Cardiac septum (tissue), 1 donor: ENCODE measurements around the gene LMO2. TPM values are rescaled to one million over a fixed set of nuclear protein-coding genes. Genes with fewer than 3 reads are reported as not detected.
A peak's percentile ranks its signal among the peaks of the same experiment; 100 is the strongest.

ENCODE experiments used
- DNase-seq: peaks from one replicate; pipeline ENCODE4 v3.0.0-alpha.2; 2020; ENCODE audit warnings: low spot score
- intact Hi-C: fragments of 100-400 bp; cut with DNase I; formaldehyde crosslinking; loops from one replicate; pipeline ENCODE4 v1.14.0; 2022
- total RNA-seq: library from RNA; stranded (reverse); fragmentation: NEBNext Ultra II Directional; extraction: Animal tissue kit (Norgen Biotek cat#: 25700); gene quantifications from one replicate; pipeline ENCODE4 v1.2.1, GENCODE V29; 2021
- donor health status: DM: no; HTN: no; CAD: no.

Gene LMO2
- total RNA-seq, 1 donor from 2014 or later, result 10.9 TPM

DNA sequence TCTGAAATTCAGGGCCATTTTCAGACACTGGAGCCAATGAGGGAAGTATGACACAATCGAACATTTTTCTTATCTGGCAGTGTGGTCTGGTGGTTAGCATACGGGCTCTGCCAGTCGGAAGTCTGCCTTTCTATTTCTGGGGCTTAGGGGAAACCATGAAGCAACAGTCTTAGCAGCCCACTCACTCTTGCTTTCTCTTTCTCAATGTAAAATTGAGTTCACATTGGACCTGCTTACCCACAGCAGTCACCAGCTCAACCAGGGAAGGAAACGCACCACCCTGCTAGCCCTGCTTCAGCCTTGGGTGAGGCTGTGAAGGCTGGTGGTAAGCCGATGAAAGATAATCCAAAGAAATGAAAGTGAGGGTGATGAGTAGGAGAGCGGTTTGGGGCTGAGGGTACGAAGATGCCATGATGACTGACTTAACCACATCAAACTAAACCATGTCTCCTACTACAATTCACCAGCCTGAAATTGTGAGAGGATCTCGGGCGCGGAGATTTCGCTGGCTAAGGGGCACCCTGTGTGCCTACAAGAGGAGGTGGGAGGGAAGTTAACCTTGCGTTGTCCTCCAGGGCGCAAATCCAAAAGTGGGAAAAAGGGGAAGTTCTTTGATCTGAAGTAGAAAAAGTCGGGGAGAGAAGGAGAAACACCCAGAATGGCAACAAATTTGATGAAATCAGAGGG, 2.0 kb upstream of the LMO2 start:
- DNase-seq, result no peak
- intact Hi-C loops, result no loop called here

DNA sequence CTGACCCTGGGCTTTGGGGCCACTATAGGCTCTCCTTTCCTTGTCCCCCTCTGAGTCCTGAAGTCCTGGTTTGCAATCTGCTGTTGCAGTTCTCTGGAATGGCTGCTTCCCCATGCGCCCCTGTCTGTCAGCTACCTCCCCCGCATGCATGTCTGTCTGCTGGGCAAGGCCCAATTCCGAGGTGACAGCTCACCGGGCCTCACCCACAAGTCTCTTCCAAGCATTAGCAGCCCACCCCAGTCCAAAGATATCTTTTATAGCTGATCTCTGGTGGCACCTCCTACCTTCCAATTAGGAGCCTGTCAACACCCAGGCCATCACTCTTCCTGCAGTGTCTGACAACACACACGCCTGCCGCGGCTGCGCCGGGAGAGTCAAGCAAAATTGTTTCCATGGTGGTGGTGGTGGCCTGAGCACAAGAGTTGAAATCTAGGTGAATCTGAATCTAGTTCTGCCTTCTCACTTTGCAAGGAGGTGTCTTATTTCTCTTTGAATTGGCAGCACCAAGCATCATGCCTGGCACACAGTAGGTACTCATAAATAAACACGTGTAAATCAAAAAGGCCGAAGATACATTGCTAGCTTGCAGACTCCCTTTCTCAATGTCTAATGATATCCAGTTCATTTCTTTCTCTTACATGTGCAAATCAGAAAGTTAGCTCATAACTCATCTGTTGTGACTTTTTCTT, 1.2 kb upstream of the LMO2 start:
- no peak for DNase-seq
- intact Hi-C loops, result no loop called here

DNA sequence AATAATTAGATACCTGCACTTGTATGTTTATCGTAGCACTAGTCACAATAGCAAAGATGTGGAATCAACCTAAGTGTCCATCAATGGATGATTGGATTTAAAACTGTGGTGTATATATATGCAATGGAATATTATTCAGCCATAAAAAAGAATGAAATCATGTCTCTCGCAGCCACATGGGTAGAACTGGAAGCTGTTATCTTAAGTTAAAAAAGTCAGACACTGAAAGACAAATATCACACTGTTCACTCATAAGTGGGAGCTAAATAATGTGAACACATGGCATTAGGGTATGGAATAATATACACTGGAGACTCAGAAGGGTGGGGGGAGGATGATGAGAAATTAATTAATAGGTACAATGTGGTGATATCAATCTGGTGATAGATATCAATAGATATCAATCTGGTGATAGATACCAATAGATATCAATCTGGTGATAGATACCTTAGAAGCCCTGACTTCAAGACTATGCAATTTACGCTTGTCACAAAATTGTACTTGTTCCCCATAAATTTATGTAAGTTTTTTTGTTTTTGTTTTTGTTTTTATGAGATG, 2.0 kb downstream of the LMO2 start:
- DNase-seq, result no peak
- intact Hi-C loops, result no loop called here

DNA sequence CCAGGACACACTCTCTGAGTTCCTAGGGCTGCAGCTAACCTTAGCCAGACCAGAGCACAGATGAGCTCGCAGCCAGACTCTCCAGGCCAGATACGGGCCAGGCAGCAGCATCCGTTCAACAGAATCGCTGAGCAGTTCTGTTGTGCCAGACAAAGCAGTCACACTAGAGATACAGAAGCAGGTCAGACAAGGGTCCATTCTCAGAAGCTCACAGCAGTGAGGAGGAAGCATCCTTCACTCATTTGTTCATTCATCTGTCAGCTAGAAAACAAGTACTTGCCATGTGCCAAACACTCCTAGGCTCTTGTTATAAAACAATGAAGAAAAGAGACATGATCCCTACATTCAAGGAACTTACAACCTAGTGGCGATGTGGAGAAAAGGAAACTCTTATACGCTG, 2.6 kb downstream of the LMO2 start:
- no peak for DNase-seq
- intact Hi-C loops, result no loop called here

DNA sequence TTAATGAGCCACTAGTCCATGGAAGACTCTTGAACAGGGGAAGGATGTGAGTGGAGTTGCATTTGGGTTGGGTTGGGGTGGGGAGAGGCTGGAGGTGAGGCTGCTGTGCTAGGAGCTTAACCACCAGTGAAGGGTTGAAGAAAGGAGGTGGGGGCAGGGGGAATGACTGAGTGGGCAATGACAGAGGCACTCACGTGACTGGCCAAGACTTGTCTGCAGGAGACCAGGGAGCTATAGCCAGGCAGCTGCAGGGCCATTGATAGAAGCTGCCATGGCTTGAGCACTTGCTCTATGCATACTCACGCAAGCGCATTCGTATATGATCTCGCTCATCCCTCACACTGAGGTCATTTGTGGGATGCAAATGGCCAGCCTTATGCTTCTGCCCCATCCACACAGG, 4.0 kb downstream of the LMO2 start:
- no peak for DNase-seq
- intact Hi-C loops, result no loop called here

DNA sequence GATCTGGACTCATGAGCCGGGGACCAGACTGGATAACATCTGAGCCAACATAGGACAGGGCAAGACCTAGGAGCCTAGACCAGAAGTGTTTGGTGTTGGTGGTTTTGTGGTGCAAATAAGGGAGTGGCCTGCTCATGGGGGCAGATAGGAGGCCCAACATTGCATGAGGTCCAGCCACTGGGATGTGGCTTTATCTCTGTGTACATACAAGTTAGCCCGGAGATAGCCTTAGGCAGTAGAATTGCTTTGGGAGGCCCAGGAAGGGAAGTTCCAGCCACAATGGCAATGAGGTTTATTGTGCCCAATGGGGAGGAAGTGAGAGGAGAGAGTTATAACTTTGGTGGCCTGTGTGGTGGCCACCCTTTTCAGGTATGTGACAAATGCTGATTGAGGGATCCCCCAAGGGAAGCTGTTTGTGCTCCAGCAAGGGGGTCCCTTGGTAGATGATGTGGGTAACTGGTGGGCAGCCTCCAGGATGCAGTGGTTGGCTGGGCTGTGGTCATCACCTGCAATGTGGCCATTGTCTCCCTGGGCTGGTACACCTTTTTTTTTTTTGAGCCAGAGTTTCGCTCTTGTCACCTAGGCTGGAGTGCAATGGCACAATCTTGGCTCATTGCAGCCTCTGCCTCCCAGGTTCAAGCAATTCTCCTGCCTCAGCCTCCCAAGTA, 6.4 kb downstream of the LMO2 start:
- no peak for DNase-seq
- intact Hi-C loops, result no loop called here

DNA sequence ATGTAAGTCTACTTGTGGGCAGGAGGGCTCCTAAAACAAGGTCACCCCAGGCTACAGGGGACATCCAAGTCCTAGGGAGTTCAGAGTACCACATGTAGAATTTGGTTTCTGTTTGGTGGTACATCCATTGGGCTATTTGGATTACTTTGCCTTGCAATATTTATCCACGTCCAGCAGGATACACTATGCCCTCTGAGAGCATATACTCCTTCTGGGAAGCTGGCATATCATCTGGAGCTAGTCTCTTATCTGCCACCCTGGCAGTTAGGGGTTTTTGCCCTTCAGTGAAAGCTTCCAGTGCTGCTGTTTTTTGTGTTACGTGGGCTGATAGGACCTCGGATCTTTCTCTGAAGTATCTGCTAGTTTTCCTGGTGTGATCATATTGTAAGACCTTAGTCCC, 7.3 kb downstream of the LMO2 start:
- intact Hi-C loops, result no loop called here
- DNase-seq, result no peak

DNA sequence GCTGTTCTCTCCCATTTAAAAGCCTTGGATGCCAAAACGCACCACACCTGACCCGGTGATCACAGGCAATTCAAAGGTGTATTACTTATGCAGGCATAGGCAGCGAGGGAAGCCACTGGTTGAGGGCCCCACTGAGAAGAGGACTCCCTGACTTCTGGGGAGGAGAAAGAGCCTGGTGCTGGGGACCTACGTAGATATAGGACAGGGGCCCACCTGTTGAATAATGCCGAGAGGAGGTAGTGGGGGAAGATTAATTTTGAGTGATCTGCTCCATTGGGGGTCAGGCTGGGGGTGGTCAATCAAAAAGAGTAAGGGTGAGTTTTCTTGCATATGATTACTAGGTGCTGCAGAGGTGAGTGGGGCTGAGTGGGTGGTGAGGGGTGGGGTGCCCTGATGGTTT, 7.8 kb downstream of the LMO2 start:
- no peak for DNase-seq
- intact Hi-C loops, result no loop called here

DNA sequence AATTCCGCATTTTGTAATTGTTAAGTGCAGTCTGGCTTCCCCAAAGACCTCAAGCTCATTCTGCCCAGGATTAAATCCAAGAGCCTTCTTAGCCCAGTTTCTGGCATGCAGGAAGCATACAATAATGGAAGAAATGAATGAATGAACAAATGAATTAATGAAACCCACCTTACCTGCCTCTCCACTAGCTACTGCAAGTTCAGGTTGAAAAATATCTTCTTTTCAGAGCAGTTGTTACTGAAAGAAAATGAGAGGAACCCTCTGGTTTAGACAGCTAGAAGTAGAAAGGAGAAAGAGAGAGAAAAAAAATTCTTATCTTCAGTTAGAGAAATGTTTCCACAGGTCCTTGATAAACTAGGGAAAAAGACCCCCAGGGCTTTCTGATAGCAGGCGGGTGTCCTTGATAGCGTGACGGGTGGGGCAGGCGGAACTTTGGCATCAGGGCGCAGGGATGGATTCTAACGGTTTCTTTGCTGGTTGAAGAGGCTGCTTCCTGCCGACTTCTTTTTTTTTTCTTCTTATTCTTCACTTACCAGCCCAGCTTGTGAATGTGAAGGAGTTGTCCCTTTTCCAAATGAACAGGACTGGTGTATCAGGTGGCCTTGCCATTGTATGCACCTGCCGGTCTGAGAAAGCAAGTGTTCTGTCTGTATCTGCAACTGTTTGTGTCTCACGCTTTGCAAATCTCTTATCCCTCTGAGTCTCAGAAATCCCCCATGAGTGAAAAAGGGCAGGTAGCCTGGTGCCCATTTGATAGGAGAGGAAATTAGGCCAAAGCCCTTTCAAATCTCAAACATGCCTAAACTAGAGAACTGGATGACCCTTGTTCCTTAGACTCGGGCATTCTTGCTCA, 10.0 kb downstream of the LMO2 start:
- intact Hi-C loops, result no loop called here
- no peak for DNase-seq

DNA sequence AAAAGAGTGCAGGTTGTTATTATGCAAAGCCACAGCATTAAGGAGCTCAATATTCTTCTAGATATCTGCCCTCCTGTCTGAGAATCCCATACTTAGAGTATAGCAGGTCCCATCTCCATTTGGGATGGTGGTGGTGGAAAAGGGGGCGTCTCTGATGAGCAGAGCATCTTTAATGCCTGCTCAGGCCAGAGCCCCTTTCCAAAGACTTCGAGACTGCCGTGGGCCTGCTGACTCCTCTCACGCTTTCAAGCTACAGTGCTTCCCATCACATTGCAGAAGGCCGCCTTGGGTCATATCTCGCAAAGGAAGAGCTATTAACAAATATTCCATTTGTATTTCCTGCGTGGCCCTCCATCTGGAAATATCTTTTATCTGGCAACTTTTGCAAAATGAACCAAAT, 10.9 kb downstream of the LMO2 start:
- intact Hi-C loops, result no loop called here
- DNase-seq, result no peak

DNA sequence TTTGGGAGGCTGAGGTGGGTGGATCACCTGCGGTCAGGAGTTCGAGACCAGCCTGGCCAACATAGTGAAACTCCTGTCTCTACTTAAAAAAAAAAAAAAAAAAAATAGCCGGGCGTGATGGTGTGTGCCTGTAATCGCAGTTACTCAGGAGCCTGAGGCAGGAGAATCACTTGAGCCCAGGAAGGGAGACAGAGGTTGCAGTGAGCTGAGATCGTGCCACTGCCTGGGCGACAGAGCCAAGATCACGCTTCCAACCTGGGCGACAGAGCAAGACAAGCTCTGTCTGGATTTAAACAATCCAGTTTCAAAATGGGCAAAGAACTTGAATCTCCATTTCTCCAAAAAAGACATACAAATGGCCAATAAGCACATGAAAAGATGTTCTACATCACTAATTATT, 12.5 kb downstream of the LMO2 start:
- intact Hi-C loops, result no loop called here
- no peak for DNase-seq

DNA sequence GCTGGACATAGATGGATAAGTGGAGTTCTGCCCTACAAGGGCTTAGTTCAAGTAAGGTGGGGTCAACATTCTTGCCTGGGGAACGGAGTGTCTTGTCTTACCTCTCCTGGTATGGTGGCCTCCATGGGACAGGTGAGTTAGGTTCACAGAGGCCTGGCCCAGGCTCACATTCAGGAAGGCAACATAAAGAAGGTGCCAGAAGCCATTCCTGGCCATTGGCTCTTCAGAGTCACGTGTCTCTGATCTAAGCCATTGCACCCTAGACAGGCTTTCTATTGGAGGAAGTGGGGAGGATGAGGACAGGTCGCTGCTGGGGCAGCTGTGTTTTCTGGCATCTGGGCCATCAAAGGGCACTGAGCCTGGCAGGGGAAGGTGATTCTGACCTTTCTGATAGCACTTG, 14.8 kb downstream of the LMO2 start:
- no peak for DNase-seq
- intact Hi-C loops, result no loop called here

DNA sequence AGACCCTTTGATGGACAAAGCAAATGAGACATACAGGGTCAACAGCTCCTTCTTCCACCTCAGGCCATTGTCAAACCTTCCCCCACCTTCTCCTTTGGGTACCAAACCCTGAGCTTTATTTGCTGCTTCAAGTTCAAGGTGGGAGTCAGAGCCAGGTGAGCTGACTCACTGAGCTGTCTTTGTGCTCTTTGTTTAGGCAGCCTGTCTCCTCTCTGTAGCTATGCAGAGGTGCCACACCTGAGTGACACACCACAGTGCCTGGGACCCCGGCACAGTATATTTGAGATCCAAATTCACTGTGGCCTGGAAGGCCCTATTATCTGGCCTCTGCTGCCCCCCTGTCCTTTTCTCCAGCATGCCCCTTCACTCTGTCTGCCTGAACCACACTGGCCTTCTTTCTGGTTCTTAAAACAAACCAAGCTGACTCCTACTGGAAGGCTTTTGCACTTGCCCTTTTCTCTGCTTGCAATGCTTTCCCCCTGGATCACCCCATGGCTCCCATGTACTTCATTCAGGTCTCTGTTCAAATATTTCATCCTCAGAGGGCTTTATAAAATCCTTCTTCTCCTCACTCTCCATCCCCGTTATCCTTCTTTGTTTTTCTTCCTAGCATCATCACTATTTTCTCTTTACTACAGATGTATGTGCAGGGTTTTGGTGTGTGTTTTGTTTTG, 16.1 kb downstream of the LMO2 start:
- intact Hi-C loops, result no loop called here
- no peak for DNase-seq

DNA sequence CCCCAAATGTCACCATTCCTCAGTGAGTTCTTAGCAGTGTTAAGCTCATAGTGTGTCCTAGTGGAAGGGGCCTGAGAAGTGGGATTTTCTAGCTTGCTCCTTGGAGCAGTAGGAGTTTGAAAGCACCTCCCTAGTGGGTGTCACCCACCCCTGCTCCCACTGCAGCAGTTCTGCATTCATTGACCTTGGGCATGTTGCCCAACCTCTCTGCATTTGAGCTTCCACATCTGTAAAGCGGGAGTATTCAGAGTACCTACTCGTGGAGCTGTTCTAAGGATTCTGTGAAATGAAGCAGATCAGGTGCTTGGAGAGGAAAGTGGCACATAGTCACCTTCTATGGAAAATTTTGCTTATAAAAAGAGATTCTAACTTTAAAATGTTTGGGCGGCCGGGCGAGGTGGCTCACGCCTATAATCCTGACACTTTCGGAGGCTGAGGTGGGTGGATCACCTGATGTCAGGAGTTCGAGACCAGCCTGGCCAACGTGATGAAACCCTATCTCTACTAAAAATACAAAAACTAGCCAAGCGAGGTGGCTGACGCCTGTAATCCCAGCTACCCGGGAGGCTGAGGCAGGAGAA, 16.9 kb downstream of the LMO2 start:
- DNase-seq, result no peak
- intact Hi-C loops, result no loop called here

DNA sequence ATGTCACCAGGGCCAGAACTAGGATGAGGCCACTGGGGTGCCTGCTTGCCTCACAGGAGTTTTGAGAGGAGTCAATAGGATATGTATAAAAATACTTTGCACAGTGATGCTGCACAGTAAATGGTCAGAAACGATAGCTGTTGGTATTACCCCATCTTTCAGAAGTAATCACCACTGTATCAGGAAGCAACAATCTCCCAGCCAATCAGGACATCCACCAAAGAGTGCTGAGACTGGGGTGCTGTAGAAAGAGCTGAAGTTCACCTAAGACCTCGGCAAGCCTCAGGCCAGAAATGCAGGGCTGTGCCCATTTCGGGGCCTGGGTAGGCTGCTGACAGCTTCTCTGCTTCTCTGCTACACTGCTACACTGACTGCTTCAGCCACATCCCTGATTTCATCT, 17.4 kb downstream of the LMO2 start:
- intact Hi-C loops, result no loop called here
- DNase-seq, result no peak

DNA sequence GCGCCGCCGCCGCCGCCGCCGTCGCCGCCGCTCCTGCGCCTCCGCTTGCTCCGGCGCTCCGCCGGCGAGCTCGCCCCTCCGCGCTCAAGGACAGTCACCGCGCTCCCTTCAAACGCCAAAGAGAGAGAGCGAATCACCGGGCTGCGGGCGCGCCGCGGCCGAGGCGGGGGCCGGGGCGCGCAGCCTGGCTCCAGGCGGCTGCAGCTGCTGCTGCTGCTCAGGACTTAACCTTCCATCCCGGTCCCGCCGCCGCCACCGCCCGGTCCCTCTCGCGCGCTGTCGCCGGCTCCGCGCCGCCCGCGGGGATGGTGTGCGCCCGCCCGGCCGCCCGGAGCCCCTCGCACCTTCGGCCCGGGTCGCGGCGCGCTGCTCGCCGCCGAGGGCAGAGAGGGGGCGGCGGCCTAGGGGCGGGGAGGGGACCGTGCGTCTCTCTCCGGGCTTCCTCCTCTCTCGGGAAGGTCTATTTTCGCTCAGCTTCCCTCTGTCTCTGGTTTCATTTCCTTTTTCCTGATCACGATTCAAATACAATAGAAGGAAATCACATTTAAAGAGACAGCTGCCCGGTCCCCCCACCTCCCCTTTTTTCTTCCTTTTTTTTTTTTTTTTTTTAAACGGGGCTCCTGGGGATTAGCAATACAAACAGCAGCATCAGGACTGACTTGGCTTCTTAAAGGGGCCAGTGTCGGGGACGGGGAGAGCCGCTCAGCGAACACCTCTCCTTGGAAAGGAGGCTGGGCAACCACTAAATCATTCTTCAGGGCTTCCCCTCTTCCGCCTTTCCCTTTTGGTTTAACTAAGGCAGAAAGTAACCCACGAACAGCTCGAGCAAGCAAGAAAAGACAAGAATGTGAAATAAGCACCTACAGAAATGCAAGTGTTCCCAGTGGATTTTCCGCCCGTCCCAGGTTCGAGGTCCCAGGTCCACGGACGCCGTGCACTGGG, 22.1 kb downstream of the LMO2 start:
- intact Hi-C loops, result loop anchor here (2.0 kb wide), 2 partner anchors 67 to 73 kb away; no protein-coding TSS in a partner anchor
- peak; percentile 83 for DNase-seq

DNA sequence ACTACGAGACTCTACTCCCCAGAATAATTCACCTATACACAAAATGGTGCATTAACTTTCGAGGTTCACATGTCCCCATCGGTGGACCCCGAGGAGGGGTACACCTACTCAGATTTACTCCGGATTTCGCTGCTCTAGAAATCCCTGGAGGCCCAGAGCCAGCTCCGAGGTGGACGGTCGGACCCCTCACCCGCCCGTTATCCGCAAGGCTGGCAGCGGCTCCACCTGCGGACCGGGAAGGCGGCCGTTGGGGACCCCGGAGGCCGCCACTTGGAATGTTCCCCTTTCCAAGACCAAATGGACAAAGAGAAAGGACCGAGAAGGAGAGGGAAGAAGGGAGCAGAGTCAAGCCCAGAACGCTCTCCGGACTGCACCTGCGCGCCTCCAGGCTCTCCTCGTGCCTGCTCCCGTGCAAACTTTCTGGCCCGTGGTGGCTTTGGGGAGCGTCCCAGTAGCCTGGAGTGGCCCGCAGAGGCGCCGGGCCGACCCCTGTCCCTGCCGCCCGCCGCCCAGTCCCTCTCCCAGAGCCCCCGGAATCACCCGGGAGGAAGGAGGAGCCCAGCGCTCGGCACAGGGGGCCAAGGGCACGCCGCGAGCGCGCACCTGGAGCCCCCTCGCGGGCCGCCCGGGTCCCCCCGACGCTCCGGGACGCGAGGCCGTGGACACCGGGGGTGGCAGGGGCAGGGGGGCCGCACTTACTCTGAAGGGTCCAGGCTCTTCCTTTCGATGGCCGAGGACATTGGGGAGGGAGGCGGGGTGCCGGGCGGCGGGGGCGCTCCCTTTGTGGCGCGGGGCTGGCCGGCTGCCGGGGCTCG, 23.0 kb downstream of the LMO2 start:
- DNase-seq, result no peak
- intact Hi-C loops, result loop anchor here (2.0 kb wide), 1 partner anchor 74 kb away; no protein-coding TSS in a partner anchor
